Progenitor cell of endocrine pancreas (in vitro differentiated cells): ENCODE results near the gene FIS1. TPM values are rescaled to one million over a fixed set of nuclear protein-coding genes. Genes with fewer than 3 reads are reported as not detected.

Experiments used
- DNase-seq: peaks from one replicate; pipeline ENCODE4 v3.0.0; 2021; ENCODE audit warnings: low spot score; ENCODE audit not compliant: unreplicated experiment
- H3K27ac Mint-ChIP-seq: 2 replicates; pipeline ENCODE4 v1.8.0; 2021; ENCODE audit warnings: mild to moderate bottlenecking, moderate library complexity, mixed read lengths
- H3K27me3 Mint-ChIP-seq: 2 replicates; pipeline ENCODE4 v1.8.0; 2021; ENCODE audit warnings: mixed read lengths
- H3K36me3 Mint-ChIP-seq: 2 replicates; pipeline ENCODE4 v1.8.0; 2022; ENCODE audit warnings: mixed read lengths; ENCODE audit not compliant: insufficient read depth
- H3K4me1 Mint-ChIP-seq: 2 replicates; pipeline ENCODE4 v1.8.0; 2021; ENCODE audit warnings: low read depth, mixed read lengths
- H3K4me3 Mint-ChIP-seq: 2 replicates; pipeline ENCODE4 v1.8.0; 2021; ENCODE audit warnings: low read depth, mild to moderate bottlenecking, moderate library complexity, mixed read lengths
- H3K9me3 Mint-ChIP-seq: 2 replicates; pipeline ENCODE4 v1.8.0; 2021; ENCODE audit warnings: low read depth, mixed read lengths
- total RNA-seq: library from RNA; stranded (reverse); gene quantifications from 2 replicates; pipeline ENCODE4 v1.2.1, GENCODE V29; 2021
- TF ChIP-seq, protein P1 (sequence below): fragments of 200-600 bp; sonication (generic); IDR thresholded peaks from one replicate; pipeline ENCODE4 v1.5.0; 2021; ENCODE audit warnings: antibody characterized with exemption, mild to moderate bottlenecking; ENCODE audit not compliant: unreplicated experiment

Gene FIS1
- total RNA-seq, 1 donor from 2014 or later, result 118 TPM

DNA sequence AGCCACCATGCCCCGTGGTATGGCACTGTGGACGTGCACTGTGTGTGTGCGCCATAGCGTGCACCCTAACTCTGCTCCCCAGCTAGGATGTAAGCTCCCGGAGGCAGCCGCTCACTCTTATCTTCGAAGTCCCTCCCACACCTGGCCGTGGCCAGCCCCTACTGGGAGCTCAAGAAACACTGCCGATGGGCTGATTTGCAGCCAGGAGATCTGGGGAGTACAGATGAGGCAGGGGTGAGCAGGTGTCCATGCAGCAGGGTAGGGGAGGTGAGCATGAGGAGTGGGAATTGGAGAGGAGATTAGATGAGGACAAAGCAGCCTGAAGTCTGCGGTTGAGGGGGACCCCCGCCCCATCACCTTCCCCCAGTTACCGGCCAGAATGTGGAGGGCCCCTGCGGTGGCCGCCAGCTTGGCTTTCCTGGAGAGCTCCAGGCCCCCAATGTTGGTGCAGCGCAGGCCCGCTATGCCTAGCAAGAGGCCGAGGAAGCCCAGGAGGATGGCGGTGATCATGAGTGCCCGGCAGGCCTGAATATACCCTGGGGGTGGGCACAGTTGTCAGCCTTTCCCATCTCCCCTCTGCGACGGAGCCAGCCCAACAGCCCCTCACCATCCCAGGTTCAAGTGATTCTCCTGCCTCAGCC is 10.9 kb downstream of the FIS1 start:
- H3K4me1 Mint-ChIP-seq, result peaks cover 28% of the 10 kb centered on the region
- TF ChIP-seq, protein P1, sequence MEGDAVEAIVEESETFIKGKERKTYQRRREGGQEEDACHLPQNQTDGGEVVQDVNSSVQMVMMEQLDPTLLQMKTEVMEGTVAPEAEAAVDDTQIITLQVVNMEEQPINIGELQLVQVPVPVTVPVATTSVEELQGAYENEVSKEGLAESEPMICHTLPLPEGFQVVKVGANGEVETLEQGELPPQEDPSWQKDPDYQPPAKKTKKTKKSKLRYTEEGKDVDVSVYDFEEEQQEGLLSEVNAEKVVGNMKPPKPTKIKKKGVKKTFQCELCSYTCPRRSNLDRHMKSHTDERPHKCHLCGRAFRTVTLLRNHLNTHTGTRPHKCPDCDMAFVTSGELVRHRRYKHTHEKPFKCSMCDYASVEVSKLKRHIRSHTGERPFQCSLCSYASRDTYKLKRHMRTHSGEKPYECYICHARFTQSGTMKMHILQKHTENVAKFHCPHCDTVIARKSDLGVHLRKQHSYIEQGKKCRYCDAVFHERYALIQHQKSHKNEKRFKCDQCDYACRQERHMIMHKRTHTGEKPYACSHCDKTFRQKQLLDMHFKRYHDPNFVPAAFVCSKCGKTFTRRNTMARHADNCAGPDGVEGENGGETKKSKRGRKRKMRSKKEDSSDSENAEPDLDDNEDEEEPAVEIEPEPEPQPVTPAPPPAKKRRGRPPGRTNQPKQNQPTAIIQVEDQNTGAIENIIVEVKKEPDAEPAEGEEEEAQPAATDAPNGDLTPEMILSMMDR, result no peak
- H3K4me3 Mint-ChIP-seq, result no peak overlapping the region
- no peaks in the 10 kb centered on the region for H3K27me3 Mint-ChIP-seq
- no peaks in the 10 kb centered on the region for H3K9me3 Mint-ChIP-seq
- H3K36me3 Mint-ChIP-seq, result peaks cover 7% of the 10 kb centered on the region
- H3K27ac Mint-ChIP-seq, result no peak overlapping the region
- no peak for DNase-seq

DNA sequence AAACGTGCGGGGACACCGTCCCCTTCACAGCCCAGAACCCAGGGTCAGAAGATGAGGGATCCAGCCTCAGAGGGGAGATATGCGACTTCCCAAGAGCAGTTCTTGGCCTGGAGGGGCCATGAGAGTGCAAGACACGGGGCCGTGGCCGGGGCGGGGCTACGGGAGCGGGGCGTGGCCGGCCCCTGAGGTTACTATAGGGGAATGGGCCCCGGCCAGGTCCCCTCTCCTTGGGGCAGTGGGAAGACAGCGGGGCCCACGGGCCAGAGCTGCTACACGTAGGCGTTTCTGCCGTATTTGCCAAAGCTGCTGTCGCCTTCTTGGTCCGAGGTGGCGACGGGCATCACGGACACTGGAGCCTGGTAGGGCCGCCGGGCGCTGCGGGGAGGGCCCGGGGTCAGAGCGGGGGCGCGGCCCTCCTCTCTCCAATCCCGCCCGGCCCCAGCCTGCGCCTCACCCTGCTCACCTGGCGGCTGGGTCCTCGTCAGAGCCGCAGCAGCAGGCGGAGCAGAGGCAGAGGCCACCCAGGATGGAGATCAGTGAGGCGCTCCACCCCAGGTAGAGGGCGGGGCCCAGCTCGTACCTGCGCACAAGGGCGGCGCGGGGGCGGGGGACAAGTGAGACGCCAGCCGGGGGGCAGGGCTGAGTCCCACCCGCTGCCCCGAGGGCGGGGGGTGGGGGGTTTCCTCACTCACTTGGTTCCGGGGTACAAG is 12.6 kb downstream of the FIS1 start:
- Mint-ChIP-seq H3K9me3 (no peaks in the 10 kb centered on the region), H3K27me3 (no peaks in the 10 kb centered on the region), H3K36me3 (peaks cover 6% of the 10 kb centered on the region), H3K27ac (peak overlapping the region; percentile 95), H3K4me3 (peak overlapping the region; percentile 69), H3K4me1 (peaks cover 17% of the 10 kb centered on the region)
- peak; percentile 36 for DNase-seq
- TF ChIP-seq, protein P1, result no peak

DNA sequence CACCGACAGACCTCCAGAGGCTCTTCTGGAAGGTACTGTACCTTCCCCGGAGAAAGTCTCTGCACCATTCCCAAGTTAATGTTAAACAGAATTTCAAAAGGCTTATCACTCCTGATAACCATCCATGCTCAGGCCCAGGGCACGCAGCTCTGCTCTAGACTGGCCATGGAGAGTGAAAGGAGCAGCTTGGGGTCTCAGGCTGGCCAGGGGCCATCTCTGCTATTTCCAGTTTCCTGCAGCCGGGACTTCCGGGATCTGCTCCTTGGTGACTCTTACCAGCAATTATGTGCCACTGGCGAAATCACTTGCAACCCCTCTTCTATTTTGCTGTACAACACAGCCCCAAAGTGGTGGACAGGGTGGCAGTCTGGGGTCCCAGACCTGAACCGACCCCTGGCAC is 13.2 kb downstream of the FIS1 start:
- Mint-ChIP-seq H3K27ac (peak overlapping the region; percentile 95), H3K4me1 (peaks cover 17% of the 10 kb centered on the region), H3K9me3 (no peaks in the 10 kb centered on the region), H3K4me3 (peak overlapping the region; percentile 69), H3K27me3 (no peaks in the 10 kb centered on the region), H3K36me3 (peaks cover 8% of the 10 kb centered on the region)
- no peak for DNase-seq
- TF ChIP-seq, protein P1, result no peak

DNA sequence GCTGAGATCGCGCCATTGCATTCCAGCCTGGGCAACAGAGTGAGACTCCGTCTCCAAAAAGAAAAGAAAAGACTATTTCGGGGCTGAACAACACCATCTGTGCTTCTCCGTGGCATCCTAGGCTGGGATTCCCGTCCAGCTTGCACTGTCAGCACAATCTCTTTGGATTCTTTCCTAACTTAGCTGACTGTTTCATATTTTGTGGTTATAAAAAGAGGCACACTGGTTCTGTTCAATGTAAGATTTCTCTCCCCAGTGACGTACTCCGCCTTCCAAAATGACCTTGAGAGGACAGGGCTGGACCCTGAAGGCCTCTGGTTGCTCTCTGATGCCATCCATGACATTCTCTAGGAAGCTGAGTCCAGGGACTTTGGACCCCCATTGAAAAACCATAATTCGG is 18.2 kb downstream of the FIS1 start:
- TF ChIP-seq, protein P1, result no peak
- no peak overlapping the region for H3K4me3 Mint-ChIP-seq
- no peaks in the 10 kb centered on the region for H3K27me3 Mint-ChIP-seq
- H3K9me3 Mint-ChIP-seq, result no peaks in the 10 kb centered on the region
- DNase-seq, result no peak
- H3K4me1 Mint-ChIP-seq, result peaks cover 9% of the 10 kb centered on the region
- H3K36me3 Mint-ChIP-seq, result peaks cover 18% of the 10 kb centered on the region
- no peak overlapping the region for H3K27ac Mint-ChIP-seq

DNA sequence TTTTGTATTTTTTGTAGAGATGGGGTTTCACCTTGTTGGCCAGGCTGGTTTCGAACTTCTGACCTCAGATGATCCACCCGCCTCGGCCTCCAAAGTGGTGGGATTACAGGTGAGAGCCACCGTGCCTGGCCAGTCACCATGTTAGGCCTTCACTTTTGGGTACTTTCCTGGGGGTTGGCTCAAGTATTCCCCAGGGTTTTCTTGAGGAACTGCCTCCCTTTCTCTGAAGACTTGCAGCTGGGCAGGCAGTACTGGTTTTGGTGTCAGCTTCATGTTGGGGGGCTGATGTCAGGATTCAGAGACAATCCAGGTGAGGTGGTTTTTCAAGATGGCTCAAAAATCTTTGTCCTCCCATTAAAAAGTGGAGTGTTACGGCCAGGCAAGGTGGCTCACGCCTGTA is 19.2 kb downstream of the FIS1 start:
- peaks cover 19% of the 10 kb centered on the region for H3K36me3 Mint-ChIP-seq

More for the DNA sequence above, 19.2 kb downstream of the FIS1 start:
- Mint-ChIP-seq H3K9me3 (no peaks in the 10 kb centered on the region), H3K4me3 (no peak overlapping the region), H3K4me1 (peaks cover 3% of the 10 kb centered on the region), H3K27ac (no peak overlapping the region), H3K27me3 (no peaks in the 10 kb centered on the region)
- DNase-seq, result no peak
- TF ChIP-seq, protein P1, result no peak
